ENCODE results near the gene KY. TPM values are rescaled to one million over a fixed set of nuclear protein-coding genes. Genes with fewer than 3 reads are reported as not detected.

KY gene
- total RNA-seq, 1 donor from 2014 or later: not detected

- DNase-seq: no peak
Measured at GRCh38 chr3:134644731-134645514, 5.9 kb downstream of the KY start.

DNA sequence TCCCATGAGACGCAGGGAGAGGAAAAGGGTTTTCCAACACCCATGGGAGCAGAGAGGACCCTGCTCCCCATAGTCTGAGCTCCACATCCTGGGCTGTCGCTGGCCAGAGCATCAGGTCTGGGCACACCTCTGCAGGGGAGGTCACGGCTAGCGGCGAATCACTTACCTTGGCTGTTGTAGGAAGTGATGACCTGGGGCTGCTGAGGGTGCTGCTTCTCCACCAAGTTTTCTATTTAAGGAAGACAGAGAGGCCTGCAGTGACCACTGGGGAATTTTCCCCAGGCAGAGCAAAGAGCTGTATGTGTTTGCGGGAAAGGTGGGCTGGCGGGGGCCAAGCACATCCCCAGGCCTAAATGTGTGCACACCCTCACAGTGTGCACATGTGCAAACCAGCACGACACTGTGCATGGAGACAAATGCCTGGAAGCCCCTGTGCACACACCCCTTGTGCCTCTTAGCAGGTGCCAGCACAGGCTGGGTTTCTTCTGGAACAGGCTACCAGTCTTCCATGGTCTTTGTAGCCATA lies 7.6 kb downstream of the KY start:
- no peak for DNase-seq

GRCh38 chr3:134642445-134643149 lies 8.2 kb downstream of the KY start:
- DNase-seq: no peak

- DNase-seq: no peak
Measured at GRCh38 chr3:134641671-134642300, 9.0 kb downstream of the KY start.

- DNase-seq: peak; percentile 58
Measured at GRCh38 chr3:134640872-134641470, 9.9 kb downstream of the KY start.

- DNase-seq: no peak
Measured at GRCh38 chr3:134640378-134640777, 10.4 kb downstream of the KY start.

DNA sequence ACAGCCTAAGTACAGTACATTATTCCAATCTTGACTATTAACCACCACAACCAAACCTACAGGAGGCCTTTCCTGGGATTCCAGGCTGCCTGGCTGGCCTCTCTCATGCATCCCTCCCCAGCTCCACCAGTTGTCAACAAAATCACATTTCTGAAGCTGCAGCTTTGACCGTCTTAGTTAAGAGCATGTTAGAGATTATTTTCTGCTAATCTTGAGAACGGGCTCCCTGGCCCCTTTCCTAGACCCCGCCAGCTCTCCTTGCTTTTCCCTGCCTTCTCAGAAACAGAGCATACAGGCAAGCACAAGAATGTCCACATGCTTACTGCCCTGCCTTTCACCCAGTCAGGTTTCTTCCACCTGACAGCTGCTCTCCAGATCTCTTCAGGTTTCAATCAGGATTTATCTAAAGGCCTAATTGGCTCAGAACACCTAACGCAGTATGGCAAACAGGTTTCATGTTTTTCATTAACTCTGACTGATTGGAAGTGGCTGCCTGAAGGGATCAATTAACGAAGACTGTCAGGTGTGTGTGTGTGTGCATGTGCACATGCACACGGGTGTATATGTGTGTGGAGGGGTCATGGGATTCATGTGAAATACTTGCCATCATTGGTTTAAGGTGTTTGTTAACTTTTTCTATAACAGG lies 12.3 kb downstream of the KY start:
- no peak for DNase-seq

DNA sequence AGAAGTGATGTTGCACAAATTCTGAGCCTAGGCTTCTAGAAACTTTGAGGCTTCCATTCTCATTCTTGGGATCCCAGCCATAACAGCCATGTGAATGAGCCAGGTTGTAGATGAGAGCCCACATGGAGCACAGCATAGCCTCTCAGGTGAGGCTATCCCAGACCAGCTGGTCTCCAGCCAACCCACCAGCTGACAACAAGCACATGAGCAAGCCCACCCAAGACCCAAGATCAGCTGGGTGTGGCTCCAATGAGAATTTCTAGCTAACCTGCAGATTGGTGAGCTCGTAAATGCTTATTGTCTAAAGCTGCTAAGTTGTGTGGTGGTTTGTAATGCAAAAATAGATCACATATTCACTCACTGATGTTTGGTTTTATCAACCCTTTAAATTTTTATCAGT lies 14.4 kb downstream of the KY start:
- no peak for DNase-seq

DNA sequence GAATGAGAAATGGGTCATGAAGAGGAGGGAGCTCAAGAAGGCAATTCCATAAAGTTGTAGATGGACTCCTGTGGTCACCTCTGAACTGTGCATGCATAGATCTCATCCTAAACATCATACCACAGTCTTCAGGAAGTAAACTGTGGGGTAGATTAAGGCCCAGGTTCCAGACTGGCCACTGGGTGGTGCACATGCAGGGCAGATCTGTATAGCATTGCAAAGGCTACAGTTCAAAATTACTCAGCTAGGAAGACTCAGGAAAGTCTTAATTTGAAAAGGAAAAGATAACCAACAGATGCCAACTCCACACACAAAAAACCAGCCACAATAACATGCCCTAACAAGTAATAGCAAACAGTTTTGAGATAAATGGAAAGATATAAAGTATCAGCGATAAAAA lies 20.3 kb downstream of the KY start:
- DNase-seq: peak; percentile 15

- no peak for DNase-seq
Measured at GRCh38 chr3:134628884-134629283, 21.9 kb downstream of the KY start.

- DNase-seq: no peak
Measured at GRCh38 chr3:134627831-134628230, 23.0 kb downstream of the KY start.

DNA sequence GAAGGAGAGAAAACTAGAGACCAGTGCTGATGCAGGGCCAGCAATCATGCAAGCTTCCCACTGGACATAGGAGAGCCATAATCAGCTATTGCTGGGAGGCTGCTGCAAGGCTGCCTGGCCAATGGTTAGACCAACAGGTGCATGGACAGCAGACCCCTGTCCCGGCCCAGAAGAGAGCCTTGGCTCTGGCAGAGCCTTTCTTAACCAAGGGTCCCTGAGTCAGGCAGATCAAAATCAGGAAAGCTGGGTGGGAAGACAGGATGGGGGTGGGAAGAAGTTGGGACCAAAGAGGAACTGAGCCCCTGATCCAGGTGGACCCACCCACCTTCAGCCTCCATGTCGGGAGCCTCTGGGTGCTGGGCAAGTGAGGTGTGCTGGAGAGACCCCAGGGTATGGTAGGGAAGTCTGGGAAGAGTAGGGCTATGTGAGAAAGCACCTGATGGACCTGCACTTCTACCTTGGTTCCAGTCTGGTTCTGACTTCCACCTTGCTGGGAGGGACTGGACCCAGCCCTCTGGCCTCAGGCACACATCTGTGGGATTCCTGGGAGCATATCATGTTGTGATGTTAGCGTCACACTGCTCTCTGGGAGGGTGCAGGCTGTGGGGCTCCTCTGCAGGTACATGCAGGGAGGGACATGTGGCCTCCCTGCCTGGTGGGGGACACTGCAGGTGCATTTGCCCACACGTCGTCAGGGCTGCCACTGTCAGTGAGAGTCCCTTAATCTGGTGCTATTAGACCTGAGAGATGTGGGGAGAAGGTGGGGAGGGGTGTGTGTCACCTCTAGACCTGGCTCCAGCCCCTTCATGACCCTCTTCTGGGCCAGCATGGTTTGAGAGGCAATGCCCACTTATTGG lies 24.7 kb downstream of the KY start:
- DNase-seq: no peak

GRCh38 chr3:134625462-134625861 lies 25.4 kb downstream of the KY start:
- no peak for DNase-seq

- DNase-seq: no peak
Measured at GRCh38 chr3:134624537-134625287, 26.1 kb downstream of the KY start.

DNA sequence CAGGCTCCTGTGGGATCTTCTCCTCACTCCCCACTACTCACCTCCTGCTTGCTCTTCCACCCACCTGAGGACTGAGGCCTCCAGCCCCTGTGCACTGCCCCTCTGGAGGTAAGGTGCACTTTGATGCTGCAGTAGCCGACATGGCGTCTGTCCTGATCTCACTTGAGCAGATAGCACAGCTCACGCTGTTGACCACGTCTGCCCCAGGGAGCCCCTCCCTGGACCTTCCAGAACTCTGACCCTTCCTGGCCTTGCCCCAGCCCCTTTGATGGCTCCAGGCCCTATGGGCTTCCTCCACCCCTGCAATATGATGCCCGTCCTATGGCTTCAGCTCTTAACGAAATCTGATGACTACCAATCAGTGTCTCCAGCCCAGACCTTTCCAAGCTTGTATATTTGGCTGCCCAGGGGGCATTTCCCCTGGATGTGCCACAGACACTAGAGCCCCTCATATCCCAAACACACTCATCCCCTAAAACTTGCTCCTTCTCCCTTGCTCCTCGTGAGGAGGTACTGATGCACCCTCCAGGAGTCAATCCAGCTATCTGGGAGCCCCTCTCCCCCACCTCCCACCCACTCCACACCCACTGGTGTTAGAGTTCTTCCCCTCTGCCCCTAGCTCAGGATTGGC lies 27.1 kb downstream of the KY start:
- no peak for DNase-seq

GRCh38 chr3:134622806-134623365 lies 27.9 kb downstream of the KY start:
- no peak for DNase-seq

DNA sequence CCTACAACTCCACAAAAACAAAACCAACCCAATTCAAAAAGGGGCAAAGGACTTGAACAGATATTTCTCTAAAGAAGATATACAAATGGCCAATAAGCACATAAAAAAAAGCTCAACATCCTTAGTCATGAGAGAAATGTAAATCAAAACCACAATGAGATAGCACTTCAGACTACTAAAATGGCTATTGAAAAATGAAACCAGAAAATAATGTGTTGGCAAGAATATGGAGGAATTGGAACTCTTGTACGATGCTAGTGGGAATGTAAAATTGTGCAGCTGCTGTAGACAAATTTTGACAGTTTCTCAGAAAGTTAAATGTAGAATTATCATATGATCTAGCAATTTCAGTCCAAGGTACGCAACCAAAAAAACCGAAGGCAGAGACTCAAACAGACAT lies 29.0 kb downstream of the KY start:
- no peak for DNase-seq

DNA sequence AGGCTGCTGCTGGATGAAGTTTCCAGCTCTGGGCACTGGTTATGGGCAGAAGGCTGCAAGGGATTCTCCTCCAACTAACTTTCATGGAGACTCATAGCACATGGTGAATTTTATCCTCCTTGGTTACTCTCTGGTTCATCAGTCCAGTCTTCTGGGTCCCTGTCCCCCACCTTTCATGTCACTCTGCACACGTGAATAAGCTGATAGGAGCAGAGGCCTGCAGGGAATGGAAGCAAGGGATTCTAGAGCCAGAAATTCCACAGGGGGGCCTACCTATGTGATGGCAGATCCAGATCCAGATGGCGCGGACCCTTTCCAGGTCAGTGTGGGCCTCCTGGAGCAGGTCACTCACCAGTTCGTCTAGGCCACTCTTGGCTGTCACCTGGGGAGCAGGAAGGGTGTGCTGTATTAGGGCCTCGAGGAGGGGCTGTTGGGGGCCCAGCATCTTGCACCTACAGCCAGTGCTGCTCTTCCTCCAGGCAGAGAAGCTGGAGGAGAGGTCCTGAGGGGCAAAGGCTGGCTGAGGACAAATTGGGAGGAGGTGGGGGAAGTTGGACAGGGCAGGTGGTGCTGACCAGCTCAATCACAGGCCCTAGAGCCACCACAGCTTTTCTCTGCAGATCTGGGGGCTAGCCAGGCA lies 30.2 kb downstream of the KY start:
- no peak for DNase-seq

DNA sequence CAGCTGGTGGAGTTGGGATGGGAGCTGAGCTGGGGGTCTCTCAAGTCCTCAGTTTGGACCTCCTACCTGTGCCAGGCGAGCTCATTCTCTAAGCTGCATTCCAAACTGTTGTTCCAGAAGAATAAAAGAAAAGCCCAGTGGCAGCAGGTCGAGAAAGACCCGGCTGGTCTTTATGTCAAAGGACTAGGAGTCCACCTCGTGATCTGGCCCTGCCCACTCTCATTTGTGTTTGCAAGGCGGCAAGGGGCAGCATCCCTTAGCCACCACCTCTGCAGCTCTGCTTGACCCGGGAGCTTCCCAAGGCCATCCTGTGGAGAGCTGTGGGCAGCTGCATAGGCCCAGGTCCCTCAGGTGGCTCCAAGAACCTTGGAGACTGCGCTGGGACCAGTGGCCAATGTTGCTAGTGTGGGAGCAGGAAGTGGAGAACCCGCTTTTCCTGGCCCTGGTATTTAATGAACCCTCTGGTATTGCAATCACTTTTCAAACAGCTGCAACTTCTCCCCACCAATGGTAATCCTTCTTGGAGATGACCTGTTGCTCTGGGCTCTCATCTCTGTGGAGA lies 30.9 kb downstream of the KY start:
- no peak for DNase-seq
